GM19025 (cell line): ENCODE measurements around the gene DNAJC10.
"Not testable (repeated sequence)": the region's sequence is repeated elsewhere in the genome, so short reads cannot be mapped to it uniquely, and the experiment has no call there.

Experiments
- ATAC-seq: cut with Tn5 transposase; IDR thresholded peaks from one replicate; pipeline ENCODE4 v1.9.1; 2021; ENCODE audit warnings: mild to moderate bottlenecking, low read depth, moderate library complexity; ENCODE audit not compliant: unreplicated experiment

The DNAJC10 gene

GRCh38 chr2:182719116-182719515 is 3.1 kb downstream of the DNAJC10 start:
- ATAC-seq = not testable (repeated sequence)

GRCh38 chr2:182724656-182725055 is 8.6 kb downstream of the DNAJC10 start:
- ATAC-seq = no peak

GRCh38 chr2:182726473-182726872 is 10.4 kb downstream of the DNAJC10 start:
- no peak for ATAC-seq

- no peak for ATAC-seq
These were observed 12.0 kb downstream of the DNAJC10 start for GRCh38 chr2:182728014-182728413.

- ATAC-seq = no peak
These were observed 13.8 kb downstream of the DNAJC10 start for GRCh38 chr2:182729710-182730339.

- no peak for ATAC-seq
These were observed 14.4 kb downstream of the DNAJC10 start for GRCh38 chr2:182730486-182730885.

- no peak for ATAC-seq
These were observed 16.7 kb downstream of the DNAJC10 start for GRCh38 chr2:182732736-182733135.

GRCh38 chr2:182733572-182733971 is 17.5 kb downstream of the DNAJC10 start:
- no peak for ATAC-seq

- ATAC-seq = not testable (repeated sequence)
These were observed 20.8 kb downstream of the DNAJC10 start for GRCh38 chr2:182736856-182737255.

- no peak for ATAC-seq
These were observed 24.6 kb downstream of the DNAJC10 start for GRCh38 chr2:182740701-182741100.

- ATAC-seq = no peak
These were observed 25.6 kb downstream of the DNAJC10 start for GRCh38 chr2:182741620-182742019.

GRCh38 chr2:182744490-182744889 is 28.4 kb downstream of the DNAJC10 start:
- no peak for ATAC-seq

GRCh38 chr2:182745061-182745460 is 29.0 kb downstream of the DNAJC10 start:
- ATAC-seq = no peak

- ATAC-seq = not testable (repeated sequence)
These were observed 29.8 kb downstream of the DNAJC10 start for GRCh38 chr2:182745894-182746293.

GRCh38 chr2:182754231-182754630 is 38.2 kb downstream of the DNAJC10 start:
- no peak for ATAC-seq

GRCh38 chr2:182758379-182758778 is 42.3 kb downstream of the DNAJC10 start:
- no peak for ATAC-seq

GRCh38 chr2:182761903-182762302 is 45.8 kb downstream of the DNAJC10 start:
- ATAC-seq = no peak

- no peak for ATAC-seq
These were observed 47.4 kb downstream of the DNAJC10 start for GRCh38 chr2:182763311-182763912.

GRCh38 chr2:182766626-182767025 is 50.6 kb downstream of the DNAJC10 start:
- no peak for ATAC-seq

GRCh38 chr2:182767578-182767977 is 51.5 kb downstream of the DNAJC10 start:
- ATAC-seq = no peak

- ATAC-seq = not testable (repeated sequence)
These were observed 52.9 kb downstream of the DNAJC10 start for GRCh38 chr2:182768950-182769349.

- ATAC-seq = no peak
These were observed 63.3 kb downstream of the DNAJC10 start for GRCh38 chr2:182779323-182779722.
